RWPE1 (cell line): ENCODE data around the gene THBS2.
"Not testable (repeated sequence)": the region's sequence is repeated elsewhere in the genome, so short reads cannot be mapped to it uniquely, and the experiment has no call there.

ENCODE experiments used
- CTCF ChIA-PET: fragments of 350-600 bp; sonication (Branson Sonifier 250); formaldehyde crosslinking; extraction: SDS; loops from one replicate; lab custom pipeline; 2021; lab: Yijun Ruan, JAX
- POLR2A ChIA-PET: fragments of 400-600 bp; formaldehyde crosslinking; extraction: SDS; loops from one replicate; lab custom pipeline; 2020; ENCODE audit warnings: antibody characterized with exemption; ENCODE audit not compliant: low non-redundant PET; lab: Yijun Ruan, JAX
- DNase-seq: peaks from one replicate; pipeline ENCODE4 v3.0.0; 2012; ENCODE audit warnings: low spot score
- H3K27ac ChIP-seq: fragments of 450-650 bp; 2 replicates; pipeline ENCODE4 v1.5.1; 2017
- TF ChIP-seq, protein P1 (sequence below): fragments of 450-650 bp; conservative IDR thresholded peaks from 2 replicates; pipeline ENCODE4 v1.5.1; 2017; ENCODE audit warnings: low read depth, mild to moderate bottlenecking

Gene THBS2

DNA sequence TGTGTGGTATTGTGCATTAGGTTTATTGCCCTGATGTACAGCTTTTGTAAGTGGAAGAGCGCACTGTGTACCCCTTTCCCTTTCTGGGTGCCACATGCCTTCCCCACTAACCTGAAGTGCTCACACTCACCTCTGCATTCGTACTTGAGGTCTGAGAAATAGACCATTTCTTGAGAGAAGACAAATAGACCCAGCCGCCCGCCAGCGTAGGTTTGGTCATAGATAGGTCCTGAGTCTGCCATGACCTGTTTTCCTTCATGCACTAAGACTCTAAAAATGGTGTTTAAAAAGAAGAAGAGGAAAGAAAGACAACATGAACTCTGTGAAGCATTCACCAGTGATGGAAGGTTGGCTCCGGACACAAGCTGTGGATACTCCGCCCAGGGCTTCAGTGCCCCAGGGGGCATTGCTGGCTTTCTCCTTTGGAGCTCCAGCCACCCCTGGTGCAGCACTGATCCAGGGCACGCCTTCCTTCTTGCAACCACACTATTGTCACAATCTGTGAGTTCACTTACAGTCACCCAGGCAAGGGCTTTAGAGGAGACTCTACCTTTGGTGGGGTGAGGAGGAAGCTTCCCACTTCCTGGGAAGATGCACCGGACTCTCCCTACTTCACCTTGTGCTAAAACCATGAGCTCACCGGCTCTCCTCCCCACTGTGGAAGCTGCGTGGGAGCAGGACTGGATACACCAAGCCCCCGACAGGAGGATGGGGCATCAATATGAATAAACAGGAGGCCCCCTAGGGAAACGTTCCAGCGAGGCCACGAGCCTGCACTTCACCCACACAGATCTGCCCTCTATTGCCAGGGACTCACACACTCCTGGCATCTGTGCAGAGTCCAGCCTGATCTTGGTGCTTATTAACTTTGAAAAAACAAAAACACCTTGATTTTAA lies 33.3 kb downstream of the THBS2 start:
- no peak for DNase-seq
- TF ChIP-seq, protein P1, sequence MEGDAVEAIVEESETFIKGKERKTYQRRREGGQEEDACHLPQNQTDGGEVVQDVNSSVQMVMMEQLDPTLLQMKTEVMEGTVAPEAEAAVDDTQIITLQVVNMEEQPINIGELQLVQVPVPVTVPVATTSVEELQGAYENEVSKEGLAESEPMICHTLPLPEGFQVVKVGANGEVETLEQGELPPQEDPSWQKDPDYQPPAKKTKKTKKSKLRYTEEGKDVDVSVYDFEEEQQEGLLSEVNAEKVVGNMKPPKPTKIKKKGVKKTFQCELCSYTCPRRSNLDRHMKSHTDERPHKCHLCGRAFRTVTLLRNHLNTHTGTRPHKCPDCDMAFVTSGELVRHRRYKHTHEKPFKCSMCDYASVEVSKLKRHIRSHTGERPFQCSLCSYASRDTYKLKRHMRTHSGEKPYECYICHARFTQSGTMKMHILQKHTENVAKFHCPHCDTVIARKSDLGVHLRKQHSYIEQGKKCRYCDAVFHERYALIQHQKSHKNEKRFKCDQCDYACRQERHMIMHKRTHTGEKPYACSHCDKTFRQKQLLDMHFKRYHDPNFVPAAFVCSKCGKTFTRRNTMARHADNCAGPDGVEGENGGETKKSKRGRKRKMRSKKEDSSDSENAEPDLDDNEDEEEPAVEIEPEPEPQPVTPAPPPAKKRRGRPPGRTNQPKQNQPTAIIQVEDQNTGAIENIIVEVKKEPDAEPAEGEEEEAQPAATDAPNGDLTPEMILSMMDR: no peak
- POLR2A ChIA-PET: no interaction called here
- H3K27ac ChIP-seq: no peak overlapping the region
- CTCF ChIA-PET: no interaction called here

- CTCF ChIA-PET: no interaction called here
- H3K27ac ChIP-seq: no peak overlapping the region
- TF ChIP-seq, protein P1: no peak
- POLR2A ChIA-PET: no interaction called here
- DNase-seq: no peak
Measured at GRCh38 chr6:169217972-169218371, 35.7 kb downstream of the THBS2 start.

GRCh38 chr6:169216830-169217229 lies 36.8 kb downstream of the THBS2 start:
- TF ChIP-seq, protein P1: no peak
- ChIA-PET POLR2A (no interaction called here), CTCF (no interaction called here)
- no peak for DNase-seq
- no peak overlapping the region for H3K27ac ChIP-seq

DNA sequence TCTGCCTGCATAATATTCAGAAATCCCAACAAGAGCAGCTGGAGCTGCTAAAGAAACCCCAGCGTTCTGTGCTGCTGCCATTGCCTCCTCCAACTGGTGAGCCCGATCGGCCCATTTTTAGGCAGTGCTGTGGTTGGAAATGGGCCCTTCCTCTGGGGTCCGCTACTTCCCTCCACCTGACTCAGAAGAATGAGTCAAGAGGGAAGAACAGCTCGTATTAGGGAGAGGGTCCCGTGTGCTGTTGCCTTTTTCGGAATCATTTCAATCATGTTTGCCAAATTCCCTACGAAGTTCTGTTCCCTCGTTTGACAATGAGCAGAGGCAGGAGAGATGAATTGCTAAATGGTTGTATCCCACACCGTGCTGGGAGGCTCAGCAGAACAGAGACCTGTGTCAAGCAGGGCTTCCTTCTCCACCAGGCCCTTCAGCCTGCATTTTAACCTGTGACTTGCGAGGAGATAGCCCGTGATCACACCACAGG lies 38.4 kb downstream of the THBS2 start:
- POLR2A ChIA-PET: no interaction called here

DNA sequence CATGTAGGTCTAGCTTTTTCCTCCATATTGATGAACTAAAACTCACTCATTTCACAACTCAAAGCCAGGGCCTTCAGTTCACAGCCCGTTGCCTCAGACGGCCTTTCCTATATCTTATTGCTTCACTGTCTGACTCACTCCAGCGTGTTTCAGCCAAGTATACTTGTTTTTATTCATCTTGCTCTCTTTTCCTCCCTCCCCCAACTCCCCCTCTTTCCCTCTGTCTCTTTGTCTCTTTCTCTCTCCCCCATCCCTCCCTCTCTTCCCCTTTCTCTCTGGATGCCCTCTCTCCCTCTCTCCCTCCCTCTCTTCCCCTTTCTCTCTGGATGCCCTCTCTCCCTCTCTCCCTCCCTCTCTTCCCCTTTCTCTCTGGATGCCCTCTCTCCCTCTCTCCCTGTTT lies 38.9 kb downstream of the THBS2 start:
- POLR2A ChIA-PET: not testable (repeated sequence)
- peak overlapping the region; percentile 90 for H3K27ac ChIP-seq
- CTCF ChIA-PET: interaction anchor here (0.6 kb wide), 1 partner anchor 238 kb away, joined by 3 read pairs; no protein-coding TSS in a partner anchor
- DNase-seq: peak; percentile 77

More for the DNA sequence above, 38.4 kb downstream of the THBS2 start:
- DNase-seq: no peak
- peak overlapping the region; percentile 90 for H3K27ac ChIP-seq
- CTCF ChIA-PET: no interaction called here
- TF ChIP-seq, protein P1: no peak

- CTCF ChIA-PET: interaction anchor here (0.6 to 0.8 kb wide), 4 partner anchors 166 to 527 kb away, joined by 3 to 7 read pairs (median 4); no protein-coding TSS in a partner anchor
- DNase-seq: no peak
- H3K27ac ChIP-seq: peak overlapping the region; percentile 90
- POLR2A ChIA-PET: interaction anchor here (0.6 kb wide), 2 partner anchors 74 kb away, joined by 3 to 4 read pairs; no protein-coding TSS in a partner anchor
- TF ChIP-seq, protein P1: no peak
Measured at GRCh38 chr6:169213814-169214520, 39.7 kb downstream of the THBS2 start.
